ENCODE measurements around the gene PDIA4. TPM values are rescaled to one million over a fixed set of nuclear protein-coding genes. Genes with fewer than 3 reads are reported as not detected.

The PDIA4 gene
- total and polyA plus RNA-seq, 2 of the 8 experiments (the other 6 are each of a cell fraction or from before 2014, with no cell fraction given), result 119 to 303 TPM

DNA sequence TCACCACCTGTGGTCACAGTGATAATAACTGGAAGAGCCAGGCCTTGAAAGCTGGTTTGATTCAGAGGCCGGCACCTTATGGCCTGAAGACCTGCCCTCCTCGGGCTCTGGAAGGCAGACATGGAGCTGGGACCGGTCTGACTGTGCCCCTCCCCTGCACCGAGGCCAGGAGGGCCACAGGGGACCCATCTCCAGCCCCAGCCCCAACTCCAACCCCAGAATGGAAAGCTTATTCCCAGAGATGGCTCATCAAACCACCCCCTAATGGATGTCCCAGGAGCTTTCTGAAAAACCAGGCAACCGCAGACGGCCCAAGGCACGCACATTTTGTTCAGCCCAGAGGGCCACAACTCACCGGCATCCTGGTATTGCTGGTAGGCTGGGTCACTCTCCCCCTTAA lies 16.8 kb downstream of the PDIA4 start:
- Histone ChIP-seq H3K79me1 (ENCODE audit: low read depth, low read length) (peaks cover 9% of the 10 kb centered on the region), H3K4me1 (replicated peaks in 1 of 4; ENCODE audit: control insufficient read depth in 3 of 4, insufficient read depth in 4 of 4, low read length in 3 of 4) (no peaks in the 10 kb centered on the region; a peak in 2 of 7 replicates), H2BK12ac (ENCODE audit: low read depth, low read length) (no peak overlapping the region), H3K4me2 (ENCODE audit: insufficient read depth in 1 of 2, low read depth in 2 of 2, low read length in 2 of 2) (no peak overlapping the region), H3K23me2 (ENCODE audit: low read depth, low read length) (no peaks in the 10 kb centered on the region), H4K8ac (ENCODE audit: extremely low read depth, insufficient read depth, low read length) (no peak overlapping the region), H2BK120ac (replicated peaks; ENCODE audit: low read depth, low read length) (no peak overlapping the region), H4K20me1 (replicated peaks in 1 of 2; ENCODE audit: control insufficient read depth in 1 of 2, insufficient read depth in 2 of 2, low read length in 2 of 2) (peaks cover 8 to 16% of the 10 kb centered on the region in 2 experiments), H3K18ac (ENCODE audit: extremely low read depth, low read length) (no peak overlapping the region), H2AK5ac (ENCODE audit: low read depth, low read length) (no peak overlapping the region), H2AFZ (ENCODE audit: low read length) (no peak overlapping the region), H3K27ac (ENCODE audit: low read depth, low read length) (no peak overlapping the region; the same call in 1 of the 2 replicates), H3K56ac (replicated peaks; ENCODE audit: insufficient read length, low read depth, low read length) (no peak overlapping the region), H3K4ac (replicated peaks; ENCODE audit: insufficient read length, low read depth, low read length) (no peak overlapping the region), H3K9ac (replicated peaks in 1 of 4; ENCODE audit: extremely low read depth in 1 of 4, low read depth in 3 of 4, low read length in 3 of 4) (no peak overlapping the region), H3K4me3 (ENCODE audit: extremely low read depth in 1 of 4, insufficient read depth in 2 of 4, low read depth in 3 of 4, low read length in 4 of 4) (no peak overlapping the region), H3K23ac (ENCODE audit: insufficient read length) (no peak overlapping the region), H2BK5ac (ENCODE audit: low read depth, low read length) (no peak overlapping the region), H4K5ac (ENCODE audit: insufficient read length, low read depth, low read length) (no peak overlapping the region), H2BK20ac (ENCODE audit: low read length) (no peak overlapping the region), H3K79me2 (ENCODE audit: control insufficient read depth in 1 of 2, insufficient read depth in 2 of 2, low read length in 2 of 2) (no peaks in the 10 kb centered on the region; a peak in 1 of 4 replicates), H4K91ac (replicated peaks; ENCODE audit: insufficient read length, low read length) (no peak overlapping the region), H3K27me3 (replicated peaks in 1 of 4; ENCODE audit: control insufficient read depth in 3 of 4, extremely low read depth in 1 of 4, insufficient read depth in 3 of 4, low read length in 3 of 4) (no peaks in the 10 kb centered on the region), H3K14ac (ENCODE audit: insufficient read length) (no peak overlapping the region), H3K36me3 (ENCODE audit: control insufficient read depth in 2 of 4, insufficient read depth in 4 of 4, low read length in 3 of 4) (peaks cover 48 to 92% (median 82%) of the 10 kb centered on the region in 4 experiments), H2BK15ac (ENCODE audit: low read length) (no peak overlapping the region), H3K9me3 (ENCODE audit: insufficient read depth in 2 of 2, low read depth in 1 of 2, low read length in 1 of 2) (no peaks in the 10 kb centered on the region)
- 95% methylated on average over 8 of the region's 8 CpGs; no CpG with 5 or more reads in 1 of the 2 experiments for WGBS, 2 experiments (ENCODE audit: extremely low coverage in 1 of 2, insufficient coverage in 1 of 2, insufficient read length in 1 of 2, insufficient replicate concordance in 2 of 2, low coverage in 1 of 2, low lambda C conversion rate in 2 of 2, missing lambda C conversion rate in 1 of 2)
- ChIA-PET POLR2A (ENCODE audit: partially characterized antibody) (interaction anchor here (0.8 to 1.3 kb wide), 3 partner anchors 10 to 17 kb away, joined by 3 to 5 read pairs (median 3); no protein-coding TSS in a partner anchor), CTCF (ENCODE audit: partially characterized antibody) (interaction anchor here (0.6 to 1.6 kb wide), 5 partner anchors 12 to 393 kb away, joined by 3 read pairs; no protein-coding TSS in a partner anchor)
- TF ChIP-seq TEAD4 (IDR thresholded peaks at IDR 0.05; ENCODE audit: low read depth, low read length) (no peak), POLR2A (IDR thresholded peaks at IDR 0.05; ENCODE audit: control extremely low read depth in 1 of 2, low read depth in 2 of 2, low read length in 2 of 2) (no peak)
- DNase-seq (ENCODE audit: low read depth in 1 of 2, low spot score in 2 of 2) (no peak), FAIRE-seq (no peak)
